Gastroesophageal sphincter (tissue), 4 donors: ENCODE data around the gene CHRND. TPM values are rescaled to one million over a fixed set of nuclear protein-coding genes. Genes with fewer than 3 reads are reported as not detected.

ENCODE experiments used
- ATAC-seq: fragments of 150-250 bp; one replicate; pipeline ENCODE4 v1.9.1; 2016; ENCODE audit warnings: mild to moderate bottlenecking, moderate library complexity
- H3K27ac ChIP-seq, 4 donors: fragments of 200-600 bp; sonication (generic) in 3 of 4; 1 replicate in 3 of 4; 2 replicates in 1 of 4; pipeline ENCODE4 v1.5.1; 2016 to 2019
- H3K27me3 ChIP-seq: fragments of 200-600 bp; sonication (generic); one replicate; pipeline ENCODE4 v1.5.1; 2019
- H3K36me3 ChIP-seq, 2 donors: fragments of 200-600 bp; sonication (generic); one replicate each; pipeline ENCODE4 v1.5.1; 2019; ENCODE audit warnings: control low read depth in 1 of 2
- H3K4me1 ChIP-seq, 3 donors: fragments of 200-600 bp; sonication (generic); 1 replicate in 2 of 3; 2 replicates in 1 of 3; pipeline ENCODE4 v1.5.1; 2016 to 2019; ENCODE audit warnings: control low read depth in 2 of 3
- H3K4me3 ChIP-seq, 2 donors: fragments of 200-600 bp; sonication (generic); one replicate each; pipeline ENCODE4 v1.5.1; 2019; ENCODE audit warnings: mild to moderate bottlenecking in 1 of 2, moderate library complexity in 1 of 2
- H3K9me3 ChIP-seq, 3 donors: fragments of 200-600 bp; sonication (generic); one replicate each; pipeline ENCODE4 v1.5.1; 2017 to 2019; ENCODE audit warnings: control low read depth in 2 of 3
- EP300 ChIP-seq: sonication (generic); formaldehyde crosslinking; IDR thresholded peaks from one replicate; pipeline ENCODE4 v1.6.1; 2017; ENCODE audit warnings: antibody characterized with exemption, mild to moderate bottlenecking
- POLR2A ChIP-seq, 2 donors: fragments of 450-650 bp; IDR thresholded peaks; one replicate each; pipeline ENCODE4 v1.6.1; 2017; ENCODE audit warnings: antibody characterized with exemption in 2 of 2, mild to moderate bottlenecking in 2 of 2, moderate library complexity in 1 of 2
- POLR2AphosphoS5 ChIP-seq: sonication (generic); formaldehyde crosslinking; IDR thresholded peaks from one replicate; pipeline ENCODE4 v1.6.1; 2017; ENCODE audit warnings: antibody characterized with exemption
- WGBS, 2 donors: methylation state at CpG; one replicate each; pipeline ENCODE4 v1.1.5; 2018; ENCODE audit warnings: low coverage in 1 of 2; 5-methylcytosine and 5-hydroxymethylcytosine counted together
- total RNA-seq, 4 donors: library from RNA; depleted of rRNA; stranded (reverse); fragments of >200 nt; gene quantifications; one replicate each; pipeline ENCODE4 v1.1.0, GENCODE V29; 2016
- TF ChIP-seq, protein P1 (sequence below), 4 experiments: fragments of 200-600 bp in 2 of 4; fragments of 450-650 bp in 2 of 4; sonication (generic) in 1 of 4; IDR thresholded peaks; one replicate each; pipeline ENCODE4 v1.5.1; 2017 to 2019; ENCODE audit warnings: antibody characterized with exemption in 4 of 4, mild to moderate bottlenecking in 2 of 4, moderate library complexity in 2 of 4

Gene CHRND
- total RNA-seq, 4 donors from 2014 or later, result not detected

DNA sequence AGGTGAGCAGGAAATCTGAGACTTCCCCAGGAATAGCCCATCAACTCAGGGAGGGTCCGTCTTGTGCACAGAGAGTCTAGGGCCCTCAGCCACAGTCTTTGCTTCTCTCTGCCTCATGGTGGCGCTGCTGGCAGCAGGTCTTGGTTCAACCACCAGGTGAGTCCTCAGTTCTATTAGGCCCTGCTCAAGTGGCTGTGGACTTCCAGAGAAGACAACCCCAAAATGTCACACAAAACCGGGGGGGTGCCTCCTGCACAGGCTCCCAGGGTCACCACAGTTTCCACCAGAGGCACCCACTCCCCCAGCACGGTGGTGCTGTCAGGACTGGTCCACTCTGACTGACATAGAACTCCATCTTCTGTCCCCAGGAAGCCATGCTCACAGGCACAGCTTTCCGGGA, 11.1 kb downstream of the CHRND start:
- ATAC-seq, result no peak
- Histone ChIP-seq H3K36me3 (no peaks in the 10 kb centered on the region), H3K4me3 (no peak overlapping the region), H3K27me3 (peaks cover 70% of the 10 kb centered on the region), H3K9me3 (peaks cover 0 to 11% (median 0%) of the 10 kb centered on the region in 3 donors), H3K27ac (no peak overlapping the region), H3K4me1 (no peaks in the 10 kb centered on the region)
- WGBS, 2 donors, result 80% methylated on average over 2 of the region's 5 CpGs; no CpG with 5 or more reads in 1 of the 2 donors
- TF ChIP-seq EP300 (no peak), POLR2AphosphoS5 (no peak), POLR2A (IDR thresholded peaks at IDR 0.05) (no peak)
- TF ChIP-seq, protein P1, sequence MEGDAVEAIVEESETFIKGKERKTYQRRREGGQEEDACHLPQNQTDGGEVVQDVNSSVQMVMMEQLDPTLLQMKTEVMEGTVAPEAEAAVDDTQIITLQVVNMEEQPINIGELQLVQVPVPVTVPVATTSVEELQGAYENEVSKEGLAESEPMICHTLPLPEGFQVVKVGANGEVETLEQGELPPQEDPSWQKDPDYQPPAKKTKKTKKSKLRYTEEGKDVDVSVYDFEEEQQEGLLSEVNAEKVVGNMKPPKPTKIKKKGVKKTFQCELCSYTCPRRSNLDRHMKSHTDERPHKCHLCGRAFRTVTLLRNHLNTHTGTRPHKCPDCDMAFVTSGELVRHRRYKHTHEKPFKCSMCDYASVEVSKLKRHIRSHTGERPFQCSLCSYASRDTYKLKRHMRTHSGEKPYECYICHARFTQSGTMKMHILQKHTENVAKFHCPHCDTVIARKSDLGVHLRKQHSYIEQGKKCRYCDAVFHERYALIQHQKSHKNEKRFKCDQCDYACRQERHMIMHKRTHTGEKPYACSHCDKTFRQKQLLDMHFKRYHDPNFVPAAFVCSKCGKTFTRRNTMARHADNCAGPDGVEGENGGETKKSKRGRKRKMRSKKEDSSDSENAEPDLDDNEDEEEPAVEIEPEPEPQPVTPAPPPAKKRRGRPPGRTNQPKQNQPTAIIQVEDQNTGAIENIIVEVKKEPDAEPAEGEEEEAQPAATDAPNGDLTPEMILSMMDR (IDR thresholded peaks at IDR 0.05), result no peak

DNA sequence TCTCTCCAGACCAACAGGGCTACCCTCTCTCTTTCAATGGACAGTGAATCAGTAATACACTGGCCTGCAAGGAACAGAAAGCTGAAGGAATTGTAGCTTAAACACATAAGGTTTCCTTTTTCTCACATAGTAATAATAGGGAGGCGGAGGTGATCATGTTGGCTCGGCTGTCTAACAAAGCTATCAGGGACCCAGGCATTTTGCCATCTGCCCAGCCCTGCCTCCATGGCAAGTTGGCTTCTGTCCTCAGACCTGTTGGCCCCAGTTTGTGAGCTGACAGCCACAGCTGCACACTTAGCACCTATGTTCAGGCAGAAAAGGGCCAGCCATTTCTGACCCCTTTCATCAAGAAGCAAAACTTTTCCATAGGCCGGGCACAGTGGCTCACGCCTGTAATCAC, 11.5 kb downstream of the CHRND start:
- TF ChIP-seq POLR2AphosphoS5 (no peak), POLR2A (IDR thresholded peaks at IDR 0.05) (no peak), EP300 (no peak)
- TF ChIP-seq, protein P1 (IDR thresholded peaks at IDR 0.05), result no peak
- H3K4me3 ChIP-seq, result no peak overlapping the region
- WGBS, 2 donors, result 100% methylated on average over 1 of the region's 4 CpGs; no CpG with 5 or more reads in 1 of the 2 donors
- no peaks in the 10 kb centered on the region for H3K4me1 ChIP-seq
- H3K9me3 ChIP-seq, result peaks cover 0 to 11% (median 0%) of the 10 kb centered on the region in 3 donors
- H3K27ac ChIP-seq, result no peak overlapping the region
- no peaks in the 10 kb centered on the region for H3K36me3 ChIP-seq
- ATAC-seq, result no peak
- H3K27me3 ChIP-seq, result peaks cover 70% of the 10 kb centered on the region

DNA sequence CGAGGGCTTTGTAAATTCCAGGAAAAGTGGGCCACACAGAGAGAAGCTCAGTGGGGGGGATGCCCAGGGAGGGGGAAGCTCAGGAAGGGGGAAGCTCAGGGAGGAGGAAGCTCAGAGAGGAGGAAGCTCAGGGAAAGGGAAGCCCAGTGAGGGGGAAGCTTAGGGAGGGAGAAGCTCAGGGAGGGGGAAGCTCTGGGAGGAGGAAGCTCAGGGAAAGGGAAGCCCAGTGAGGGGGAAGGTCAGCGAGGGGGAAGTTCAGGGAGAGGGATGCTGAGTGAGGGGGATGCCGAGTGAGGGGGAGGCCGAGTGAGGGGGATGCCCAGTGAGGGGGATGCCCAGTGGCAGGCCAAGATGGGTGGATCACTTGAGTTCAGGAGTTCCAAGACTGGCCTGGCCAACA, 12.7 kb downstream of the CHRND start:
- Histone ChIP-seq H3K9me3 (peaks cover 0 to 11% (median 0%) of the 10 kb centered on the region in 3 donors), H3K27me3 (peaks cover 70% of the 10 kb centered on the region), H3K4me3 (no peak overlapping the region), H3K27ac (no peak overlapping the region), H3K36me3 (no peaks in the 10 kb centered on the region), H3K4me1 (no peaks in the 10 kb centered on the region)
- WGBS, 2 donors, result 13 to 17% methylated on average over 3 to 4 of the region's 4 CpGs
- no peak for ATAC-seq
- TF ChIP-seq POLR2AphosphoS5 (no peak), EP300 (no peak), POLR2A (IDR thresholded peaks at IDR 0.05) (no peak)
- TF ChIP-seq, protein P1 (IDR thresholded peaks at IDR 0.05), result no peak

DNA sequence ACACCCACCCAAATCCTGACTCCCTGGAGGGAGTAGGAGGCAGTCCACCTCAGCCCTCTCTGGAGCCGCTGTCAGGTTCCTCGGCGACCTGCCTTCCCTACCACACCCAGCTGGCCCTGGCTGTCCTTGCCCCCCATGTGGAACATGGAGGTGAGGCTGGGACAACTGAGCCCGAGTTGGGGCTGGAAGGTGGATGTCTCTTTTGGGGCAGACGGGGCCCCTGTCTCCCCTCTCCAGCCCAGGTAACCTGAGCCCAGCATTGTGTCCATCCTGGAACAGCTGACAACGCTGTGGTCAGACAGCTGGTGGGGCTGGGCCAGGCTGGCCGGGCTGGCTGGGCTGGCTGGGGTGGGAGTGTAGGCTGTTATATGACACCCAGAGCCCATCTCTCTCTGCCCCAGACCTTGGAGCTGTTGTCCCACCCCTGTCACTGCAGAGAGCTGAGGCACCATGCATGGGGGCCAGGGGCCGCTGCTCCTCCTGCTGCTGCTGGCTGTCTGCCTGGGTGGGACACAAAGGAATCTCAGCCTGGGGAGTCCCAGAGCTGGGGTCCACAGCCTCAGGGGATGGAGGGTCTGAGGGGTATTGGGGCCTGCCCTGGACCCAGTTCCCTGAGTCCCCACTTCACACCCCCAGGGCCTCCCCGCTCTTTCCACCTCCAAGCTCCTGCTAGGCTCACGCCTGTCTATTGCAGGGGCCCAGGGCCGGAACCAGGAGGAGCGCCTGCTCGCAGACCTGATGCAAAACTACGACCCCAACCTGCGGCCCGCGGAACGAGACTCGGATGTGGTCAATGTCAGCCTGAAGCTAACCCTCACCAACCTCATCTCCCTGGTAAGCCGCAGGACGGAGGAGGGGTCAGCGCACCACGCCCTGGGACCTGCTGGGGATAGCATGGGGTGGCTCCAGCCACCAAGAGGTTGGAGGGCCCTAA, 13.6 kb downstream of the CHRND start, which contains the start of gene CHRNG:
Gene CHRNG (plus strand): TSS at position 395 of the 934 bp plus-strand sequence. CDS start 56 bp downstream, at position 451.
- ATAC-seq, result no peak
- Histone ChIP-seq H3K27me3 (peaks cover 70% of the 10 kb centered on the region), H3K4me3 (no peak within 1 kb of the TSS), H3K4me1 (no peaks in the 10 kb centered on the region), H3K27ac (no peak within 1 kb of the TSS), H3K36me3 (no peaks in the 10 kb centered on the region), H3K9me3 (peaks cover 0 to 11% (median 0%) of the 10 kb centered on the region in 3 donors)
- no peak for TF ChIP-seq POLR2A (IDR thresholded peaks at IDR 0.05)
- no peak for TF ChIP-seq EP300
- TF ChIP-seq POLR2AphosphoS5, result no peak
- TF ChIP-seq, protein P1 (IDR thresholded peaks at IDR 0.05), result no peak
- no CpG with 5 or more reads among the region's 23 CpGs for WGBS, 2 donors
